Left lobe of liver (tissue), 2 donors: ENCODE measurements around the gene TGFA. TPM values are rescaled to one million over a fixed set of nuclear protein-coding genes. Genes with fewer than 3 reads are reported as not detected.

Source experiments
- ATAC-seq: fragments of 200-7000 bp; cut with Tn5 transposase; one replicate; pipeline ENCODE4 v1.9.1; 2020; ENCODE audit warnings: mild to moderate bottlenecking, moderate library complexity
- DNase-seq: peaks from one replicate; pipeline ENCODE4 v3.0.0-alpha.2; 2020; ENCODE audit warnings: low spot score
- total RNA-seq: library from RNA; stranded (reverse); gene quantifications from one replicate; pipeline ENCODE4 v1.2.1, GENCODE V29; 2021
- donor health status: DM: no; HTN: no; CAD: no; lungs with moderate emphysema.
- donor health status: DM: no; HTN: yes; CAD: no.

TGFA gene
- total RNA-seq, 1 donor from 2014 or later = 5.0 TPM

DNA sequence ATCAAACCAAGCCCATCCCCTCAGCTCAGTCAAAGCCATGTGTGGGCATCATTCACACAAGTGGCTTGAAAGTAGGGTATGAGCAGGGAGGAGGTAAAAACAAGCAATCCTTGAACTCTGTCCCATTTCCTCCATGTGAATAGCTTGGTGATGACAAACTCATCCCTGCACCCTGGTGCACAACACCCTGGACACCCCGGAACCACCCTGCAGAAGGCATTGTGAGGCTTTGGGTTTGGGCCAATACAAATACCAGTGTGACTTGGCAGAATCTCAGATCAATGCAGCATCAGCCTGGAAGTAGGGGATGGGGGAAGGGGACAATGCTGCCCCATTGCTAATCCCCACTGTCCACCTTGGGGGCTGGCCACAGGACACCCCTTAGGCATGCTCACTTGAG lies 28.6 kb downstream of the TGFA start:
- no peak for DNase-seq

DNA sequence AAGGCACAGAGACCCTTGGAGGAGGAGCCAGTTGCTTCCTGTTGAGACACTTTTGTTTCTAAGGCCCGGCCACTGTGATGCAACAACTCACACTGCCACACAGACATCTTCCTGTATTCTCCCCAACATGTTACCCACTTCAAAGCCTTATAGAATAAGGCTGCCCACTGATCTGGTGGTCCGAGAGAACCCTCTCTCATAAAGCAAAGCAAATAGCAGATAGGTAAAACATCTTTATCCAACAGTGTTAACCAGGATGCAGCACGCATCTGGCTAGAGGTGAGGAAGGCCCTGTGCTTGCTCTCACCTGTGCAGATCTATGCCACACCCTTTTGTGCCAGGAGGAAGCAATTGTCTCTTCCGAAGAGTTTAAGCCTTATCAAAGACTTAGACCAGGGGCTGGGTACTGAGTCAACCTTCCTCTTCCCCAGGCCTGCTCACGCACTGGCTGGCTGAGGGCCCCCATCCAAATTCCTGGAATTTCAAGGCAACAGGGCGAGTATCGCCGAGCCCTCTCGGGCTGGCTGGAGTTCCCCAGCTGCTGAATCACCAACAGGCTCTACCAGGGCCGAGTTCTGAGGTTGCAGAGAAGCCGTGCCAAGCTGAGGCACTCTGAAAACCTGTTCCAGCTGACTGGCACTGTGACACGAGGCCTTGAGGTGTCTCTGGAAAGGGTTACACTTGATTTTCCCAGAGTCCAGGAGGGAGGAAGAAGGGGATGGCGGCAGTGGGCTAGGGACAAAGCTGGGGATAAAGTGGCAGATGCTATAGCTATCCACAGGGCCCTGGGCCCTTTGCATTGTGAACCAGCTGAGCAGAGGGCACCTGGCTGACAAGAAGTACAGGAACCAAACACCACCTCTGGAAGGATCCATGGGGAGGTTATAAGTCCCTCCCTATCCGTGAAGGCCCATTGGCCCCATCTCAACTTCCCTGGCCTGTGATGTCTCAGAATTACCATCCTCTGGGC lies 29.3 kb downstream of the TGFA start:
- DNase-seq (no peak), ATAC-seq (peak; percentile 39)

More for the DNA sequence above, 28.6 kb downstream of the TGFA start:
- ATAC-seq = no peak

GRCh38 chr2:70523672-70523995 lies 30.0 kb downstream of the TGFA start:
- peak; percentile 79 for ATAC-seq
- no peak for DNase-seq

GRCh38 chr2:70522627-70523026 lies 31.0 kb downstream of the TGFA start:
- no peak for DNase-seq
- ATAC-seq = no peak

DNA sequence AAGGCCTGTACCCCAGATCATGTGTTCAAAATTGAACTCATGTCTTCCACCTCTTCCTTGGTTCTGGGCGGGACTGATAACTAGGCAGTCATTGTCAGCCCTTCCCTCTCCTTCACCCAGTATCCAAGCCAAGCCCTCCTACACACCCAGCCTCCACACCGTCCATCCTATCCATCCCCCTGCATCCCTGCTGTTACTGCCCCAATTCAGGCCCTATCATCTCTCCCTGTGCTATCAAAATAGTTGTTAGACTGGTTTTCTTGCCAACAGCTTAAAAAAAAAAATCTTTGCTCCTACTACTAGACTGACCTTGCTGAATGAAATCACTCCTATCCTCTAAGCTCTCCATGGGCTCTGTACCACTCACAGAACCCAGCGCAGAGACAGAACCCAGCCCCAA lies 32.8 kb downstream of the TGFA start:
- ATAC-seq = no peak
- DNase-seq = no peak

GRCh38 chr2:70519453-70519852 lies 34.2 kb downstream of the TGFA start:
- DNase-seq (no peak), ATAC-seq (no peak)

- ATAC-seq (no peak), DNase-seq (no peak)
Measured at GRCh38 chr2:70518557-70518956, 35.1 kb downstream of the TGFA start.

DNA sequence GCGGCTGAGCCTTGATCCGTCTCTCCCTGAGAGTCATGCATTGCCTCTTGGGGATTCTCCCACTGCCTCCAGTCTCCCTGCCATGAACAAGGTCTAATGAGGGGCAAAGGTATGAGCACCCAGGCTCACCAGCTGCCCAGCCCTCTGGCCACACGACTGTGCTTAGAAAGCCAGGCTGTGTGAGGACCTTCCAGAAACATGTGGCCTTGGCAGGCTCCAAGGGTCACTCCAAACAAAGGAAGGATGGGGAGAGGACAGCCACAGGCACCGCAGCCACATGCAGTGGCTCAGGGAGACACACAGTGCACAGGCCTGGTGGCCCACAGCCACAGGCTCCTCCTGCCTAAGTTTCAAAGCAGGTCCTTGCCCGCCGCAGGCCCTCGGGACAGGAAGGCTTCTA lies 35.8 kb downstream of the TGFA start:
- ATAC-seq (no peak), DNase-seq (no peak)

- DNase-seq (no peak), ATAC-seq (no peak)
Measured at GRCh38 chr2:70516596-70516995, 37.0 kb downstream of the TGFA start.

DNA sequence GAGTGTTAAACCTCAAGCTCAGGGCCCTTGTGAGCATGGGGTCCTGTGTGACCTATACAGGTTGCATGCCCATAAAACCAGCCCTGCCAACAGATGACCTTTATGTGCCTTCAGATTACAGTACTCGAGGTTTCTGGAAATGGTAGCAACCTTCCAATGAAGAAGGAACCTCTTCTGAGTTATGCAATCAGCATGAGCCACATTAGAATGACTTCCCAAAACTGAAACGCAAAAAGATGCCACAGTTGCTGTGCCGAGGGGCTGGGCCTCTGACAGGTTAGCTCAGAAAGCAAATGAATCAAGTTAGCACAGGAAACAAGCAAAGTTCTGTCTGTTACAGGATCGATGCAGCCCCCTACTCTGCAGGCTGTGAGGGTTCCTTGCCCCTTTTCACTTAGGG lies 37.7 kb downstream of the TGFA start:
- no peak for ATAC-seq
- DNase-seq = no peak

DNA sequence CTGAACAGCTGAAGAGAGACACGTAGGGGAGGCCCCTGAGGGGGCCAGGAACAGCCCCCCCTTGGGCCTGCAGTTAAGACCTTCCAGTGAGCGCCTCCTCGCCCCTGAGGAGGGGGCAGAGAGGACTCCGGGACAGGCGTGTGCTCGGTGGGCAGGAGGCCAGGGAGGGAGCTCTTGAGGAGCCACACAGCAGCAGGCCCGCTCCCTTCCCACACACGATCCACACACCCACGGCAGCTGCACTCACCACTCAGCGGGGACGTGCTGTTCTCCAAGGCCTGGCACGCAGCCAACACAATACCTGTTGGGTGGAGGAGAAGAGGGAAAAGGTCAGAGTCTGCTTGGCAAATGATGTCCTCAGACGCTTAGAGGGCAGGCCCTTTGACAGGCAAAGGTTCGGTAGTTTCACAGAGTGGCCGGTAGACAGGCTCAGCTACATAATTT lies 39.0 kb downstream of the TGFA start:
- ATAC-seq (peak; percentile 95), DNase-seq (peak; percentile 95)

GRCh38 chr2:70513738-70514137 lies 39.9 kb downstream of the TGFA start:
- DNase-seq = no peak
- no peak for ATAC-seq

GRCh38 chr2:70511971-70512729 lies 41.5 kb downstream of the TGFA start:
- ATAC-seq (peak; percentile 41), DNase-seq (no peak)

DNA sequence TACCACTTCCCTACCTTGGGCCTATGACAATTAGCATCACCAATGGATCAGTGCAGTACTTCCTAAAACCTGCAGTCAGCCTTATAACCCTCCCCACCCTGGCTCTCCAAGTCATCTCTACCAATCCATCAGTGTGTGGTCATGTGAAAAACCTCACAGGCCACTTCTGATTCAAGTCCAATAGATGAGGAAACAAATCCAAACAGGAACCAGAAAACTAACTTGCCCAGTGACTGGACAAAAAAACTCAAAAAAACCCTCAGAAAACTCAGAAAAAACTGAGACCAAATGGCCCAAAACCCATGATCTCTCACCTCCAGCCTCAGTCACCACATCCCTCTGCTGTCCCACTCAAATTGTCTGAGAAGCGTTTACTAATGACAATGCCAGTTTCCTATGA lies 43.3 kb downstream of the TGFA start:
- no peak for DNase-seq
- no peak for ATAC-seq

DNA sequence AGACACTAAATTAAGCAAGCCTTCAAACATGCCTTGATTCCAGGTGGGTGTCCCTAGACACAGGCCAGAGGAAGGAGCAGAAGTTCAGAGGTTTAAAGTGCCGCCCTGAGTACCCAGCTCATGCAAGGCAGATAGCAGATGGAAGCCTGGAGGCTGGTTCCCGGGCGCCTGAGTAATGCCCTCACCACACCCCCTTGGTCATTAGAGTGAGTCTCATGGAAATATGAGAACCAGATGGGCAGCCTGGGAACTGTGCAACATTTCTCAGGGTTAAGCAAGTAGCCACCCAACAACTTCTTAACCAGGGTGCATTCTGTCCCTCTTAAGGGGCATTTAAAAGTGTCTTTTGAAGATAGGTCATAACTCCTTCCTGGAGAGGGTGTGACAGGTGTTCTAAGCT lies 44.1 kb downstream of the TGFA start:
- DNase-seq = no peak
- ATAC-seq = no peak

- no peak for ATAC-seq
- no peak for DNase-seq
Measured at GRCh38 chr2:70508711-70509462, 44.7 kb downstream of the TGFA start.

GRCh38 chr2:70505613-70506391 lies 47.8 kb downstream of the TGFA start:
- ATAC-seq (no peak), DNase-seq (no peak)

DNA sequence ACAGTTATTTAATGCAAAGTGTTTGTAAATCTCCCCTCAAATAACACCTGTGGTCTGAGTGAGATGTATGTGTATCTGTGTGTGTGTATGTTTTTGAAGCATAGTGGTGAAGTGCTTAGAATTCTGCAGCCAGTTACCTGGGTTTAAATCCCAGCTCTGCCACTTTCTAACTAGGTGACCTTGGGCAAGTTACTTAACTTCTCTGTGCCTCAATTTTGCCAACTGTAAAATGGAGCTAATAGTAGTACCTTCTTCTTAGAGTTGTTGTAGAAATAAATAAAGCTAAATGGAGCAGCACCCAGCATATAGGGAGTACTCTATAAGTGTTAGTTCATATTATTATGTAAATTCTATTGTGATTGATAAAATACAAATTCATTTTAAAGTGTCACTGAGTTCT lies 48.9 kb downstream of the TGFA start:
- DNase-seq (no peak), ATAC-seq (no peak)

- ATAC-seq = no peak
- DNase-seq = no peak
Measured at GRCh38 chr2:70503896-70504295, 49.7 kb downstream of the TGFA start.

DNA sequence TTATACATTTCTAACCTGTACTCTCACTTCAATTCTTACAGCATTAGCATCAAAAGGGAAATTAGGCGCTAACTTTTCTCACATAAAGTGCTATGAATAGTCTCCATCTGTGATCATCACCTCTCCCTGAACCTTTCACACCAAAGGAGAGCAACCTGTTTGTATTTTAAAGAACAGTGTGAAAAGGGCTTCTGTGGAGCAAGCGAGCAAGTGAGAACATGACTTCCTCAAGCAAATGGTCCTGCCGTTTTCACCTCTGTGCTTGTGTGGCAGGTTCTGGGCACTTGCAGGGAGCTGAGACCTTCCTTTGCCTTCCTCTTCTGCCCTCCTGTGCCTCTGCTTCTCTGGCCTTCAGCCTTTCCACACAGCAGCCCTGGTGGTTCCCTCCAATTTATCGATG lies 51.9 kb downstream of the TGFA start:
- DNase-seq (no peak), ATAC-seq (no peak)

DNA sequence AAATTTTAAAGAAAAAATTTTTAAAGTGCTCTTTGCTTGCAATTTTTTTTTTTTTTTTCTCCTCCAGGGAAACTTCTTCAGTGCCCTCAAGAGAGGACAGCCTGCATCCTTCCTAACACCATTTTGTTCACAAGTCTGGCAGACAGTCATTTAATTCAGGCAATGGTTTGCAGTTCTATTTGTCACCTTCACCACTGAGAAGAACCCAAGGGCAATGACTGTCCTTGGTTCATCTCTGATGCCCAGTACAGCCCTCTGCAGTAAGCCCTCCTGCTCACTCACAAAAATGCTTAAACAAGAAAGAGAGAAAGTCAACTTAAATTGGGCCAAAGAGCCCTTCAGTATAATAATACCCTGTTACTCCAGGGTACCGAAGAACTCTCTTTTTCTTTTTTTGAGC lies 52.4 kb downstream of the TGFA start:
- DNase-seq (no peak), ATAC-seq (no peak)
